GM21360 (cell line): ENCODE measurements around the gene CYP24A1.

Source experiments
- ATAC-seq: cut with Tn5 transposase; IDR thresholded peaks from one replicate; pipeline ENCODE4 v1.9.1; 2021; ENCODE audit warnings: mild to moderate bottlenecking, moderate library complexity; ENCODE audit not compliant: unreplicated experiment

The CYP24A1 gene

GRCh38 chr20:54204063-54204462 is 30.3 kb upstream of the CYP24A1 start:
- no peak for ATAC-seq

- no peak for ATAC-seq
Measured at GRCh38 chr20:54203281-54203680, 29.5 kb upstream of the CYP24A1 start.

DNA sequence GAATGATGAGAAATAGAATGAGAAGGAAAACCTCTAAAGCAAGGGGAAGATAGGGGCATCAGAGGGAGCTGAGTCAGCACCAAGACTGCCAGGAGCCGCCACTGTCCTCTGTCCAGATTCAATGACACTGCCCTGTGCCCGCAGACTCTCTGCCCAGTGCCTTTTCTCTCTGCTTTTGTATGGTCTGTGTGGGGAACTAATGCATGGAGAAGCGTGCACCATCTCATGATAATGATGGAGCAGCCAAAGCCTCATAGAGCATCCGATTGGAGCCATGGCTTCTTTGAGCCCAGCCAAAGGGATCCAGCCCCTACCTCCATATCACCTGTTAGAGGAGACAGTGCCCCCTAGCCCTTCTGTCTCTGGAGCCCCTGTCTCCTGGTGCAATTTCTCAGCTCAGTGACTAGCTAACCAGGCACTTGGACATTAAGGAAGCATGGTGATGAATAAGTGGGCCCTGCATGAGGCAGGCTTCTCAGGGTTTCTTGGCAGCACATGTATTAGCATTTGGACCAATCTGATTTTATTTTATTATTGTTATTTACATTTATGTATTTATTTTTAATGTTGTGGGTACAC is 27.6 kb upstream of the CYP24A1 start:
- ATAC-seq = no peak

DNA sequence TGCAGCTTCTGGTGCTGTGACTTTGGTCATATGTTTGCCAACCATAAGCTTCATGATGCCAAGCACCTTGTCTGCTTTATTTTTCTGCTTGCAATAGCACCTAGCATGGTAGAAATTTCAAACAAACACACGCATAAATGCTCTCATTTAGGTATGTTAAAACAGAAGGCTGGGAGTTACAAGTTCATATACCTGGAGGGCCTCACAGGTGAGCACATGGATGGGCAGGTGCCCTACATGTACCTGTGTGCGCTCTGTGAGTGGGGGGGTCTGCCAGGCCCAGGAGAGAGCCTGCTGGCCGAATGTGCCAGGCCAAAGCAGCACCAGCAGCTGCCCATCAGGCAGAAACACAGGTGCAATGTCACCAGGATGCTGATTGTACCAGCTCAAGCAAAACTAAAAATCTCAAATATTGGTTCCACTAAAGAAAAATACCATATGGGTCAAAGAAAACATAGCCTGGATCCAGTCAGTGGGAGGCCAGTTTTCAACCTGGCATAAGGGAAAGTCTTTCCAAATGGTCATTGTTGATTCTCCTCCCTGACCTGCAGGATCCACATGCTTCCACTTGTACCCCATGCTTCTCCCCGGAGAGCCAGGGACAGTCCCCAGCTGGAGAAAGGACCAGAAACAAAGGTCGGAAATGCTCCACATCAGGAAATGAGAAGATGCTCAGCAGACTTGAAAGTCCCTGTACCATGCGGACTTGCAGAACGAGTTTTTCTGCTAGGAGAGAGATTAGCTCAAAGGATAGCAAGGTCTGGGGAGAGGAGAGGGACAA is 26.9 kb upstream of the CYP24A1 start:
- no peak for ATAC-seq

DNA sequence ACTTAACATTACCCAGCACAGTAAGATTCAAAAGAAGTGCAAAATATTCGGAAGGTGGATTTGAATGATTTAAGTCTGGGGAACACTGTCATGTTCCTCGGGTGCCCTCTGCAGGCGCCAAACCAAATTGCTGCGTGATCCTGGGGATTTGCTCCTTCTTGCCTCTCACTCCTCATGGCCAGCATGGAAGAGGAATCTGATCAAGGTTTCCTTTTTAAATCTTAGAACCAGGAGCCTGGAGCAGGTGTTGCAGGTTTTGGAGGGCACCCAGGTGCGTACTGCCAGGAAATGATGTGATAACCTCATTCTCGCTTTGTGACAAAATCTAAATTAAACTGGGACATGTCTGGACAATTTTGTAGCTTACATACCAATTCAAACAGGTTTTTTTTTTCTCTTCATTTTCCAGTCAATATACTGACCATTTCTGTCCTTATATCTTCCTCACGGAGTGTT is 26.0 kb upstream of the CYP24A1 start:
- no peak for ATAC-seq

DNA sequence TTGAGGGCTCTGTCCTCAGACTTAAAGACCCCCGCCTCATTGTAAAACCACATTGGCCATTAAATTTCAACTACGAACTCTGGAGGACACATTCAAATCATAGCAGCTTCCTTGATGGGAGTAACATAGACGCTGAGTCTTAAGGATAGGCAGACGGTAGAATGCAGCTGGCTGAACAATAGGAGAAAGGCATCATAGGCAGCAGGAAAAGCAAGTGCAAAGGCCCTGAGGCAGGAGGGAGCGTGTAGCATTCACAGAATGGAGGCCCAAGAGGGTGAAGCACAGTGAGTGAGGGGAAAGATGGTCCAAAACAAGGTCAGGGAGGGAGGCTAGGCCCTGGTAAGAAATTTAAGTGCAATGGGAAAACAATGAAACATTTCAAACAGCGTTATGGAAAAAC is 25.5 kb upstream of the CYP24A1 start:
- ATAC-seq = no peak

- ATAC-seq = no peak
Measured at GRCh38 chr20:54197621-54198604, 24.1 kb upstream of the CYP24A1 start.

- ATAC-seq = peak; percentile 46
Measured at GRCh38 chr20:54195483-54196472, 22.0 kb upstream of the CYP24A1 start.

DNA sequence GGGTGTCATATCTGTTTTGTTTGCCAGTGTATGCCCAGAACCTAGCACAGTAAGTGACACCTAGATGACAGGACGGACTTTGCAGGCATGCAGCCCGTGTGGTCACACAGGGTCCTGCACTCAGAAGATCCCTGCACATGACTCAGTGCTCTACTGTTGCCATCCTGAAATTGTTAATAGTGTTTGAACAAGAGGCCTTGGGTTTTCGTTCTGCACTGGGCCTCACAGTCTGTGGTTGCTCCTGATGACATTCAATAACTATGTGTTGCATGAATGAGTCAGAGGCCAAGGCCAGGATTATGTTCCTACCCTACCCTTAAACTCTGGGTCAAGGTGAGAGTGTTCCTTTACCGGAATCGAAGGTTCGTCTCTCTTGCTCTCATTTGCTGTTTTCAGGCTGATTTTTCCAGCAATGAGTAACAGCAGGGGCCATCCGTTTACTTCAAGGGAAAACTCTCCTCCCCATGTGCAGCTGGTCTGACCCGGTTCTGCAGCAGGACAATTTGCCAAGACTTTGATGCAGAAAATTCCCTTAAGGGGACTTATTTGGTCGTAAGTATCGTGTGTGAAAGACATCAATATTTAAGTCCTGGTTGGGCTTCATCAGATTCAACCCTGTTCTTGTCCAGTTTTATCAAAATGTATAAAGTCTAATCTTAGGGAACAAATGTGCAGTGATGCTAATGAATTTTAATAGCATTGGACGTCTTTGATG is 21.1 kb upstream of the CYP24A1 start:
- no peak for ATAC-seq

DNA sequence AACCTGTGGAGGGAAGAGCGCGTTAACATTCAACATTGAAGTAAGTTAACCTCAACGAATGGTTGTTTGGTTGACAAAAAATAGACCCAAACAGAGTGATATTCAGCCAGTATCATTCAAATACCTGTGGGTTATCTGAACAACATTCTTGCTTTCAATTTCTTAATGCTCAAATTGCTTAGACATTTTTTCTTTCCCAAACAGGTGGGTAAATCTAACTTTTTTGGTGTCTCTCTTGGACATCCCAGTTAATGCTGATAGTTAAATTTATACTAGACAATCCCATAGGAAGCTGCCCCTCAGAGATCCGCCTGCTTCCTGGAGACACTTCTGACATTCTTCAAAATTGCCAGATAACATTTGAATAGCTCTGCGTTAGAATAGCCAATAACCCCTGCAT is 20.0 kb upstream of the CYP24A1 start:
- ATAC-seq = no peak

- no peak for ATAC-seq
Measured at GRCh38 chr20:54190217-54190616, 16.4 kb upstream of the CYP24A1 start.

DNA sequence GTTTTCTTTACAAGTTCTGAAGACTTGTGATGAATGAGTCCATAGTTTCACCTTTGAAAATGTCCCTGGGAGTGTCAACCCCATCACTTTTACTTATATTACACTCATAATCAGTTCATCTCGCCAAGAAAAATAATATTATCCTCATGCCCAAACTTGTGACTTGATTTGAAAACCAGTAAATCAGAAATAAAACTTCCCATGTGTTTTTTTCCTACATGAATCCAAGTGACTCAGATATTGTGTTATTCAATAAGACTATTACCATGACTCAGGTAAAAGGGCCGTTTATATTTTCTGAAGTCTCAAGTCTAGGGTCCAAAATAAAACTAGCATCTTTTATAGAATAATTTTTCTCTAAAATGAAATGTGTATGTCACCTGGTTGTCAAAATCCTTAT is 15.8 kb upstream of the CYP24A1 start:
- ATAC-seq = no peak

GRCh38 chr20:54188132-54188849 is 14.5 kb upstream of the CYP24A1 start:
- no peak for ATAC-seq

DNA sequence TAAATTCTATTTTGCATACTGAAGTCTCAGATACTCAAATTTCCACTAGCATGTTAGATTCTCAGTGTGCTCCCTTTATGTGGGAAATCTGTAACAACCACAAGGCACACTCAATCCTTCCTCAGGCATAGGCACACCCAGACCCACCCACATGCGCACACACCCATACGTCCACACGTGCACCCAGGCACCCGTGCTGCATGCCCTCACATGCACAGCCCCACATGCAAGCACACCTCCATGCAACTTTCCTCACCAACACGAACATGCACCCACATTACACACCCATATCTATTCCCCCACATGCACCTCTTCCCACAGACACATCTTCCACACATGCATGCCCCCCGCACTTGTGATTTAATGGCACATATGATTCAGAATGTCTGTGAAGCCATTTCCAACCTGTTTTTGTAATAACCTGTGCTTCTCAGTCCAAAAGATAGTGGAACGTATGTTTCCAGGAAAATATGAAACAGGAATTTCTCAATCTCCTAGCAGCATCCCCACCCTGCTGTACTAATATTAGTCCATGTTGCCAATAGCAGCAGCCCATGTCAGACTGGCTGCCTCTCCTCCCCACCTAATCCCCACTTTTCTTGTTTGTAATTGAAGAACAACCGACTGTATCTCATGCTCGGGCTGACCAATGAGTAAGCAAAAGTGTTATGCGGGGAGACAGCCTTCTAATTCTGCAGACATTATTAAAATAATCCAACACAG is 11.3 kb upstream of the CYP24A1 start:
- ATAC-seq = no peak

DNA sequence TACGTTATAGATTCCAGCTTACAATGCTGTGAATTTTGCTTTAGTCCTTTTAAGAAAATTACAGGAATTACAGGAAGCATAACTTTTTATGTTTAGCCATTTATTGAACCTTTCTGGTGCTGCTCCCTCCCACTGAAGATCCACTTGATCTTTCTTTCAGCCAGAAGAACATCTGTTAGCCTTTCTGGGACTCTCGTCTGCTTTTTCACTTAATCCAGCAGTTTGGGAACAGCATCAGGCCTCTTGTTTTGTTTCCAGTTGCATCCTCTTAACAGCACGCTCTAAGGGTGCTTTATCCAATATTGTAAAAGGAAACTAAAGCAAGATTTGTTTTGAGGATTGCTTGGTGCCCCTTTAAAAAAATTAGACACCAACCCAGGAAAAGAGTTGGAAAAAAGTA is 10.3 kb upstream of the CYP24A1 start:
- no peak for ATAC-seq

- ATAC-seq = no peak
Measured at GRCh38 chr20:54180931-54181330, 7.1 kb upstream of the CYP24A1 start.

GRCh38 chr20:54179946-54180345 is 6.2 kb upstream of the CYP24A1 start:
- ATAC-seq = no peak

GRCh38 chr20:54178256-54178655 is 4.5 kb upstream of the CYP24A1 start:
- no peak for ATAC-seq
